Neutrophil (primary cell): ENCODE data around the gene HIVEP3.

Experiments used
- H3K27ac ChIP-seq: fragments of 200-600 bp; sonication (generic); 2 replicates; pipeline ENCODE4 v1.5.1; 2016; ENCODE audit warnings: mild to moderate bottlenecking, moderate library complexity
- H3K27me3 ChIP-seq: fragments of 200-600 bp; sonication (generic); 2 replicates; pipeline ENCODE4 v1.6.0; 2016; ENCODE audit warnings: mild to moderate bottlenecking
- H3K36me3 ChIP-seq: fragments of 200-600 bp; sonication (generic); 2 replicates; pipeline ENCODE4 v1.5.1; 2017
- H3K4me1 ChIP-seq, 2 experiments: fragments of 200-600 bp in 1 of 2; sonication (generic) in 1 of 2; 1 replicate in 1 of 2; 2 replicates in 1 of 2; pipeline versions ENCODE4 v1.5.1 to v1.6.1; 2013 to 2016; ENCODE audit warnings: low read depth in 1 of 2, low read length in 1 of 2, mild to moderate bottlenecking in 1 of 2, moderate library complexity in 1 of 2; ENCODE audit not compliant: control insufficient read depth in 1 of 2, insufficient read depth in 1 of 2
- H3K4me3 ChIP-seq, 2 experiments: fragments of 200-600 bp in 1 of 2; sonication (generic) in 1 of 2; 1 replicate in 1 of 2; 2 replicates in 1 of 2; pipeline ENCODE4 v1.5.1; 2013 to 2016; ENCODE audit warnings: low read depth in 1 of 2, low read length in 1 of 2, mild to moderate bottlenecking in 1 of 2, moderate library complexity in 1 of 2
- H3K9me3 ChIP-seq: fragments of 200-600 bp; sonication (generic); 2 replicates; pipeline ENCODE4 v1.5.1; 2016
- TF ChIP-seq, protein P1 (sequence below): fragments of 200-600 bp; sonication (generic); IDR thresholded peaks from 2 replicates; pipeline ENCODE4 v1.5.1; 2016; ENCODE audit warnings: antibody characterized with exemption

The HIVEP3 gene

DNA sequence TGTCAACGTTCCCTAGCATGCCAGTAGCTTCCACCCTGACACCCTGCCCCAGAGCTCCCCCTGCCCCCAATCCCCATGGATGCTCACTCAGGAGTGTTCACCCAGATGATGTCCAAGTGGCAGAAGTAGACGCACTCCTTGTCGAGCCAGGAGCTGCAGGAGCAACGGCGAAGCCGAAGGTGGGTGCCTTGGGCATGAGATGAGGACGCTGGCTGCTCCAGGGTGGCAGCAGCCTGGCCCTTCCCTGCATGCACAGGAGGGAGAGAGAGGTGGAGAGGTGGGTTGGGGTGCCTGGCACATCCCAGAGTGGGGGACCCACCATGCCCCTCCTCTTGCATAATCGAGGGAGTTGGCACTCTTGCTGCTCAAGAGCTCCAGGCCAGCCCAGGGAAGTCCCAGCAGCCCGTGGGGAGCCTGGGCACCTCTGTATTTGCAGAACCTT is 434.7 kb downstream of the HIVEP3 start:
- TF ChIP-seq, protein P1, sequence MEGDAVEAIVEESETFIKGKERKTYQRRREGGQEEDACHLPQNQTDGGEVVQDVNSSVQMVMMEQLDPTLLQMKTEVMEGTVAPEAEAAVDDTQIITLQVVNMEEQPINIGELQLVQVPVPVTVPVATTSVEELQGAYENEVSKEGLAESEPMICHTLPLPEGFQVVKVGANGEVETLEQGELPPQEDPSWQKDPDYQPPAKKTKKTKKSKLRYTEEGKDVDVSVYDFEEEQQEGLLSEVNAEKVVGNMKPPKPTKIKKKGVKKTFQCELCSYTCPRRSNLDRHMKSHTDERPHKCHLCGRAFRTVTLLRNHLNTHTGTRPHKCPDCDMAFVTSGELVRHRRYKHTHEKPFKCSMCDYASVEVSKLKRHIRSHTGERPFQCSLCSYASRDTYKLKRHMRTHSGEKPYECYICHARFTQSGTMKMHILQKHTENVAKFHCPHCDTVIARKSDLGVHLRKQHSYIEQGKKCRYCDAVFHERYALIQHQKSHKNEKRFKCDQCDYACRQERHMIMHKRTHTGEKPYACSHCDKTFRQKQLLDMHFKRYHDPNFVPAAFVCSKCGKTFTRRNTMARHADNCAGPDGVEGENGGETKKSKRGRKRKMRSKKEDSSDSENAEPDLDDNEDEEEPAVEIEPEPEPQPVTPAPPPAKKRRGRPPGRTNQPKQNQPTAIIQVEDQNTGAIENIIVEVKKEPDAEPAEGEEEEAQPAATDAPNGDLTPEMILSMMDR: no peak
- Histone ChIP-seq H3K36me3 (no peaks in the 10 kb centered on the region), H3K4me1 (no peaks in the 10 kb centered on the region), H3K27ac (no peak overlapping the region), H3K9me3 (no peaks in the 10 kb centered on the region), H3K4me3 (no peak overlapping the region), H3K27me3 (peaks cover 48% of the 10 kb centered on the region)

DNA sequence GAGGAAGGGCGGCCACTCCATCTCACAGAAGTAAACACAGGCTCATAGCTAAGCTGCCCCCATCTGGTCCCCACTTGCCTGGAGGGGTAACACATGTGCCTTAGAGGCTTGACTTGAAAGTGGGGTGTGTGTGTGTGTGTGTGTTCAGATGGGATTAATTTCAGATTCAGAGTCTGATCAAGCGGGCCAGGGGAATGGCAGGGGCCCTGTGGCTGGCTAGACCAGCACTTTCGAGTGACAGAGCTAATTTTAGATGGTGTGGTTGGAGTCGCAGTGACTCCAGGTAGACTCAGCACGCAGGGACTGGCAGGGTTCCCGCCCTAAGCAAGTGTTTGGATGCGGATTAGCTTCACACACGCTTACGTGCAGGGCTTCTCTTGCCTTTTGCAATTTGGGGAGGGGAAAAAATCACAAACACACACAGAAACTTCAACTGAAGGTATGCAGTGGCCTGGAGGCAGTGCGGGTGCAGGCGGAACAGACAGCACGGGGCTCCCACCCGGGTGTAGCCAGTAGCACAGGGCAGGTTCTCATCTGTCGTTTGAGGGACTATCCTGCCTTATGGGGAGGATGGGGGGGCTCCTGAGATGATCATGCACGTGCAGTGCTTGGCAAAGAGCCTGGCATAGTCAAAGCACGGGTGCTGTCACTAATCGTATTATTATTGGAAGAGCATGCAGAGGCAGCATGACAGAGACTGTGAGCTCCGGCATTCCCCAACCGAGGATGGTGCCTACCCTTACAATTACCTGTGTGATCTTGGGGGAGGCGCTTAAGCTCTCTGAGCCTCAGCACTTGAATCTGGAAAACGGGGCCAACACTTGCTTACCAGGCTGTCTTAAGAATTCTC is 435.5 kb downstream of the HIVEP3 start:
- Histone ChIP-seq H3K9me3 (no peaks in the 10 kb centered on the region), H3K4me1 (no peaks in the 10 kb centered on the region), H3K4me3 (no peak overlapping the region), H3K27me3 (peaks cover 41% of the 10 kb centered on the region), H3K36me3 (no peaks in the 10 kb centered on the region), H3K27ac (no peak overlapping the region)
- TF ChIP-seq, protein P1: no peak

DNA sequence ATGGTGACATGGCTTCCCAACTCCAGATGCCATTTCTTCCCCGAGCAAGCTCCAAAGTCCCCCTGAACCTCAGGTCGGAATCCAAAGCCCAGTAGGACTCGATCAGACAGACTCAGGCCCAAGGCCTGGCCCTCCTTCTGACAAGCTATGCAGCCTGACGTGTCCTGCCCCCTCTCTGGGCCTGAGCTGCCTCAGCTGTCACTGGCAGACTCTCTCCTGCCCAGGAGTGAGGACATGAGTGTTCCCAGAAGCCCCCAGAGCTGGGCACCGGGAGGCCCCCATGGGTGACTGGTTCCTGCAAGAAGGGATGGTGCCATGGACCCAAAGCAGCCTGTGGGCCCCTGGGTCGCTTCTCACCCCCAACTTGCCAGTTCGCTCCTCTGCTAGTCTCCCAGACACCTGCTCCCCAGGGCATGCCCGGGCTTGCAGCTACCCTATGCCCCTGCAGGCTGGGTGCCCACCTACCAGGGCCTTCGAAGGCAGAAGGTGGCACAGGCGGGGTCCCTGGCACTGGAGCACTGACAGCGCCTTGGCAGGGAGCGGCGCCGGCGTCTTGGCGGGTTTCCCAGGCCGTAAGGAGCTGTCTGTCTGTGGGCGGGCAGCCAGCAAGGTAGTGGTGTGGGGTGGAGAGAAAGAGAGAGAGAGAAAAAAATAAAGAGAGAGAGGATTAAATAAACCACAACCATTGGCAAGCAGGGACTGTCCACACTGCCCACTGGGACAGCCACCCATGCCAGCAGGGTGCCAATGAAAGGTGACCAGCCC is 436.5 kb downstream of the HIVEP3 start:
- Histone ChIP-seq H3K4me1 (no peaks in the 10 kb centered on the region), H3K9me3 (no peaks in the 10 kb centered on the region), H3K27ac (no peak overlapping the region), H3K27me3 (peaks cover 31% of the 10 kb centered on the region), H3K36me3 (no peaks in the 10 kb centered on the region), H3K4me3 (no peak overlapping the region)
- TF ChIP-seq, protein P1: no peak

DNA sequence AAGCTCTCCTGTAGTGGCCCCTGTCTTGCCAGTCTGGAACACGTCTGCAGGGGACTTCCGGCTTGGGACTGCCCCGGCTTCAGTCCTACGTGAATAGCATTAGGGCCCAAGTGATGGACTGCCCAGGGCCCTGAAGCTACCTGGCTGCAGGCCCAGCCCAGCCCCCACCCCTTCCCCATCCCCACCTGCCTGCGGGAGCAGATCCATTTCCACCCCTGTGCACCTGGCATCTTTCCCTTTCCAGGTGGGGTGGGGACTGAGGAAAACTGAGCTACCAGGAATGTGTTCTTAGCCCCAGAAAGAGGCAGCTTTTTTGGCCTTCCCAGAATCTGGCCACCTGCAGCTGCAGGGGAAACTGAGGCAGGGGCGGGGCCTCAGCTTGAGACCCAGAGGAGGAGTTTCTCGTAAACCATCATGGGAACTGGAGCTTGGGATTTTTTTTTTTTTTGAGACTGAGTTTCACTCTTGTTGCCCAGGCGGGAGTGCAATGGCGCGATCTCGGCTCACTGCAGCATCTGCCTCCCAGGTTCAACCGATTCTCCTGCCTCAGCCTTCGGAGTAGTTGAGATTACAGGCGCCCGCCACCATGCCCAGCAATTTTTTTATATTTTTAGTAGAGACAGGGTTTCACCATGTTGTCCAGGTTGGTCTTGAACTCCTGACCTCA is 437.5 kb downstream of the HIVEP3 start:
- H3K36me3 ChIP-seq: no peaks in the 10 kb centered on the region
- no peaks in the 10 kb centered on the region for H3K9me3 ChIP-seq
- no peaks in the 10 kb centered on the region for H3K4me1 ChIP-seq
- H3K27ac ChIP-seq: no peak overlapping the region
- TF ChIP-seq, protein P1: no peak
- peaks cover 22% of the 10 kb centered on the region for H3K27me3 ChIP-seq
- no peak overlapping the region for H3K4me3 ChIP-seq

DNA sequence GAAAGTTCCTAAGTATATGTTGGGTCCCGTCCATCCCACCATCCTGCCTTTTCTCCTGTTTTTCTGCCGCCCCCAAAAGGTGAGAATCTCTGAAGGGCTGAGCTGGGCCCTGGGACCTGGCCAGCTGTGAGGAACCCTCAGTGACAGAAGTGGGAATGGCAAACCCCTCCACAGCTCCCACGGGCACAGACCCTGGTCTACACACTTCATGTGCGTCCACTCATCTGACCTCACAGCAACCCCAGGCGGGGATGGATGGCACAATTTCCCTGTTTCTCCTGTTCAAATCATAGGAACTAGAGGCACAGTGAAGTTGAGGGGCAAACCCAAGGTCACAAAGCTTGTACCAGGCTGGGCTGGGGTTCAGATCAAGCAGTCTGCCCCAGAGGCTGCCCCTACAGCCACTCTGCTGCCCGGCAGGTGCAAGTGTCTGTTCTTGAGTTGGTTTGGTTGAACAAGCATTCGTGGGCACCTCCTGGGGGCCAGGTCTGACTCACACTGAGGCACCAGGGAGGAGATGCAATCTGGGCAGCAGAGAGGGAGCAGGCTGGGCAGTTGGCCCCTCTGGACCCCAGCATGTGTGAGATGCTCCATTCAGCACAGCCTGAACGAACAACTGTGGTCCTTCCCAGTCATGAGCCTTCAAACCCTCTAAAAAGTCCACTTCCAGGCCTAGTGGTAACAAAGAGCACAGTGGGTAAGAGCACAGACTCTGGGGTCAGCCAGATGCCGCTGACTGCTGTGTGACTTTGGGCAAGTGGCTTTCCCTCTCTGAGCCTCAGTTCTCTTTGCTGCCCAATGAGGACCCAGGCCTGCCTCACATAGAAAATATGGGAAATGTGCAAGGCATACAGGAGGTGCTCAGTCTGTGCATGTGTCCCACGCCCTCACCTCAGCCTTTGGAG is 438.3 kb downstream of the HIVEP3 start:
- peaks cover 14% of the 10 kb centered on the region for H3K27me3 ChIP-seq
- TF ChIP-seq, protein P1: no peak
- H3K9me3 ChIP-seq: no peaks in the 10 kb centered on the region
- H3K27ac ChIP-seq: no peak overlapping the region
- H3K4me3 ChIP-seq: no peak overlapping the region
- H3K36me3 ChIP-seq: no peaks in the 10 kb centered on the region
- no peaks in the 10 kb centered on the region for H3K4me1 ChIP-seq
